Prostate gland (tissue), 2 donors: ENCODE data around the gene NR1H2.

Source experiments
- POLR2AphosphoS5 ChIP-seq: sonication (generic); formaldehyde crosslinking; IDR thresholded peaks from one replicate; pipeline ENCODE4 v1.6.1; 2017; ENCODE audit warnings: antibody characterized with exemption
- TF ChIP-seq, protein P1 (sequence below), 4 experiments: fragments of 200-600 bp in 2 of 4; fragments of 450-650 bp in 2 of 4; sonication (generic) in 2 of 4; IDR thresholded peaks; 1 replicate in 3 of 4; 2 replicates in 1 of 4; pipeline ENCODE4 v1.5.1; 2016 to 2019; ENCODE audit warnings: antibody characterized with exemption in 4 of 4, mild to moderate bottlenecking in 2 of 4, moderate library complexity in 2 of 4

DNA sequence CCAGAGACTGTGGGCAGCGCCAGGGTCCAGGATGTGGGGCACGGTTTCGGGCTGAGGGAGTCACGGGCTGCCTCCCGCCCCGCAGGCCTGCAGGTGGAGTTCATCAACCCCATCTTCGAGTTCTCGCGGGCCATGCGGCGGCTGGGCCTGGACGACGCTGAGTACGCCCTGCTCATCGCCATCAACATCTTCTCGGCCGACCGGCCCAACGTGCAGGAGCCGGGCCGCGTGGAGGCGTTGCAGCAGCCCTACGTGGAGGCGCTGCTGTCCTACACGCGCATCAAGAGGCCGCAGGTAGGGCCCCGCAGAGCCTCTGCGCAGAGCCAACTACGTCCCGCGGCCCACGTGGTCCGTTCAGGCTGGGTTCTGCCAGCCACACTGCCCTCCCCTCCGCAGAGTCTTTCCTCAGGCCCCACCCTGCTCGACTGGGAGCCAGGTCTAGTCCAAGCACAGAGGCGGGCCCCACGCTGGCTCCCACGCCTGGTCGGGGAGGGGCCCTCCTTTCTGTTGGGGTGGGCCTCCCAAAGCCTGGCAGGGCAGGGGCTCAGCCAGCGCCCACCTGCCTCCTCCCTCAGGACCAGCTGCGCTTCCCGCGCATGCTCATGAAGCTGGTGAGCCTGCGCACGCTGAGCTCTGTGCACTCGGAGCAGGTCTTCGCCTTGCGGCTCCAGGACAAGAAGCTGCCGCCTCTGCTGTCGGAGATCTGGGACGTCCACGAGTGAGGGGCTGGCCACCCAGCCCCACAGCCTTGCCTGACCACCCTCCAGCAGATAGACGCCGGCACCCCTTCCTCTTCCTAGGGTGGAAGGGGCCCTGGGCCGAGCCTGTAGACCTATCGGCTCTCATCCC is 5.8 kb downstream of the NR1H2 start:
- TF ChIP-seq, protein P1, sequence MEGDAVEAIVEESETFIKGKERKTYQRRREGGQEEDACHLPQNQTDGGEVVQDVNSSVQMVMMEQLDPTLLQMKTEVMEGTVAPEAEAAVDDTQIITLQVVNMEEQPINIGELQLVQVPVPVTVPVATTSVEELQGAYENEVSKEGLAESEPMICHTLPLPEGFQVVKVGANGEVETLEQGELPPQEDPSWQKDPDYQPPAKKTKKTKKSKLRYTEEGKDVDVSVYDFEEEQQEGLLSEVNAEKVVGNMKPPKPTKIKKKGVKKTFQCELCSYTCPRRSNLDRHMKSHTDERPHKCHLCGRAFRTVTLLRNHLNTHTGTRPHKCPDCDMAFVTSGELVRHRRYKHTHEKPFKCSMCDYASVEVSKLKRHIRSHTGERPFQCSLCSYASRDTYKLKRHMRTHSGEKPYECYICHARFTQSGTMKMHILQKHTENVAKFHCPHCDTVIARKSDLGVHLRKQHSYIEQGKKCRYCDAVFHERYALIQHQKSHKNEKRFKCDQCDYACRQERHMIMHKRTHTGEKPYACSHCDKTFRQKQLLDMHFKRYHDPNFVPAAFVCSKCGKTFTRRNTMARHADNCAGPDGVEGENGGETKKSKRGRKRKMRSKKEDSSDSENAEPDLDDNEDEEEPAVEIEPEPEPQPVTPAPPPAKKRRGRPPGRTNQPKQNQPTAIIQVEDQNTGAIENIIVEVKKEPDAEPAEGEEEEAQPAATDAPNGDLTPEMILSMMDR (IDR thresholded peaks at IDR 0.05), result no peak
- no peak for TF ChIP-seq POLR2AphosphoS5
